Neural crest cell (in vitro differentiated cells): ENCODE data around the gene MT1E. TPM values are rescaled to one million over a fixed set of nuclear protein-coding genes. Genes with fewer than 3 reads are reported as not detected.

ENCODE experiments used
- DNase-seq: peaks from one replicate; pipeline ENCODE4 v3.0.0; 2021; ENCODE audit warnings: low read depth, mixed read lengths, low spot score
- H3K27ac Mint-ChIP-seq: one replicate; pipeline ENCODE4 v1.8.0; 2021; ENCODE audit warnings: mild to moderate bottlenecking, mixed read lengths; ENCODE audit not compliant: unreplicated experiment
- H3K27me3 Mint-ChIP-seq: 2 replicates; pipeline ENCODE4 v1.8.0; 2021; ENCODE audit warnings: low read depth, mild to moderate bottlenecking, mixed read lengths
- H3K36me3 Mint-ChIP-seq: 2 replicates; pipeline ENCODE4 v1.8.0; 2021; ENCODE audit warnings: low read depth, mild to moderate bottlenecking, mixed read lengths
- H3K4me1 Mint-ChIP-seq: 2 replicates; pipeline ENCODE4 v1.8.0; 2021; ENCODE audit warnings: mixed read lengths
- H3K4me3 Mint-ChIP-seq: one replicate; pipeline ENCODE4 v1.8.0; 2021; ENCODE audit warnings: mild to moderate bottlenecking, mixed read lengths
- H3K9me3 Mint-ChIP-seq: 2 replicates; pipeline ENCODE4 v1.8.0; 2021; ENCODE audit warnings: mixed read lengths
- CTCF ChIP-seq: fragments of 200-600 bp; sonication (generic); conservative IDR thresholded peaks from 2 replicates; pipeline ENCODE4 v1.5.0; 2021; ENCODE audit warnings: antibody characterized with exemption, mild to moderate bottlenecking
- total RNA-seq: library from RNA; stranded (reverse); gene quantifications from 2 replicates; pipeline ENCODE4 v1.2.1, GENCODE V29; 2021

The MT1E gene
- total RNA-seq, 1 donor from 2014 or later: 0.49 TPM

DNA sequence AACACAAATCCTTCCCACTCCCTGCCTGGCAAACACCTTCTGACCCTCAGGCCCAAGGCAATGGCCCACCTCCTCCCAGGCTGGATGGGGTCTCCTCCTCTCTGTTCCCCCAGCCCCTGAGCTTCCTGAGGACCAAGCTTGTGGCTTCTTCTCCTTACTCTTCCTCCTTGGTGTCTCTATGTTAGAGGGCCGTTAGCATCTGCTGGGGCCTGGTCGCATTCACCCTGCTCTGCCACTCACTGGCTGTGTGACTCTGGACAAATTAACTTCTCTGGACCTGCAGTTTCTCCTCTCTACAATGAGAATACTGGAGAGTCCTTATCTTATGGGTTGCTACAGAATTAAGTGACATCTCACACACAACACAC is 17.9 kb upstream of the MT1E start:
- no peak for DNase-seq
- Mint-ChIP-seq H3K4me3 (no peak overlapping the region), H3K36me3 (no peaks in the 10 kb centered on the region), H3K27me3 (peaks cover 38% of the 10 kb centered on the region), H3K9me3 (no peaks in the 10 kb centered on the region), H3K4me1 (peaks cover 42% of the 10 kb centered on the region), H3K27ac (no peak overlapping the region)
- no peak for TF ChIP-seq CTCF

DNA sequence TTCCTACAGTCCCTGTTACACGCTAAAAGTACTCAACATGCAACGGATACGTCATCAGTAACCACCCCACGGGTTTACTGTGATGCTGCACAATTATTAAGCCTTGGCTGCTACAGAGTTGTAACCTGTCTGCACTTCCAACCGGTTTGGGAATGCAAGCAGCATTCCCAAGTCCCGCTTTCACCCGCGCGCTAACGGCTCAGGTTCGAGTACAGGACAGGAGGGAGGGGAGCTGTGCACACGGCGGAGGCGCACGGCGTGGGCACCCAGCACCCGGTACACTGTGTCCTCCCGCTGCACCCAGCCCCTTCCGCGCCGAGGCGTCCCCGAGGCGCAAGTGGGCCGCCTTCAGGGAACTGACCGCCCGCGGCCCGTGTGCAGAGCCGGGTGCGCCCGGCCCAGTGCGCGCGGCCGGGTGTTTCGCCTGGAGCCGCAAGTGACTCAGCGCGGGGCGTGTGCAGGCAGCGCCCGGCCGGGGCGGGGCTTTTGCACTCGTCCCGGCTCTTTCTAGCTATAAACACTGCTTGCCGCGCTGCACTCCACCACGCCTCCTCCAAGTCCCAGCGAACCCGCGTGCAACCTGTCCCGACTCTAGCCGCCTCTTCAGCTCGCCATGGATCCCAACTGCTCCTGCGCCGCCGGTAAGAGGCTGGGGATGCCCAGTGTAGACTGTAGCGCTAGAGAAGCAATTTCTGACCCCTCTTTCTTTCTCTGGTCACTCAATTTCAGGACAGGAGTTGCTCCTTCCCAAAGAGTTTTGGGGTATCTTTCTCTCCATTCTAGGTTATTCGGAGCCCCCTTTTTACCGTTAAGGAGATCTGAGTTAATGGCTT is 17.3 kb upstream of the MT1E start, which contains the start of gene MT2A:
Gene MT2A, plus strand, starts transcription at position 542 of the 833 bp plus-strand sequence. Its CDS starts 72 bp downstream, at position 614.
- H3K27me3 Mint-ChIP-seq: peaks cover 38% of the 10 kb centered on the region
- TF ChIP-seq CTCF: no peak
- H3K4me1 Mint-ChIP-seq: peaks cover 42% of the 10 kb centered on the region
- H3K4me3 Mint-ChIP-seq: peak within 1 kb of the TSS; percentile 82
- no peaks in the 10 kb centered on the region for H3K36me3 Mint-ChIP-seq
- H3K9me3 Mint-ChIP-seq: no peaks in the 10 kb centered on the region
- no peak within 1 kb of the TSS for H3K27ac Mint-ChIP-seq
- peak; percentile 70 for DNase-seq

DNA sequence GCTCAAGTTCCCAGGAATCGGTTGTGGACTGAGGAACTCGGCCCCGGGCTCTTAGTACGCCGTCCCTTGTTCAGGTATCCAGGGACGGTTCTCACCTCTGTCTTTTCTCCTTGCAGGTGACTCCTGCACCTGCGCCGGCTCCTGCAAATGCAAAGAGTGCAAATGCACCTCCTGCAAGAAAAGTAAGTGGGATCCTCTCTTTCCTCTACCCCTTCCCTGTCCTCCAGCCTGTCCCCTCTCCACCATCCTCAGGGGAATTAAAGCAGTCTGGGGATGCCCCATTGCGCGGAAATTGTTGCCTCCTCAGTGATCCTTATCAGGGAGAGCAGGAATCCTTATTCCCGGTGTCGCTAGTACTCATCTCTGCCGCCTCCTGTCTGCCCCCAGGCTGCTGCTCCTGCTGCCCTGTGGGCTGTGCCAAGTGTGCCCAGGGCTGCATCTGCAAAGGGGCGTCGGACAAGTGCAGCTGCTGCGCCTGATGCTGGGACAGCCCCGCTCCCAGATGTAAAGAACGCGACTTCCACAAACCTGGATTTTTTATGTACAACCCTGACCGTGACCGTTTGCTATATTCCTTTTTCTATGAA is 16.6 kb upstream of the MT1E start:
- Mint-ChIP-seq H3K4me1 (peaks cover 42% of the 10 kb centered on the region), H3K9me3 (no peaks in the 10 kb centered on the region), H3K27ac (no peak overlapping the region), H3K27me3 (peaks cover 42% of the 10 kb centered on the region), H3K36me3 (no peaks in the 10 kb centered on the region), H3K4me3 (peak overlapping the region; percentile 82)
- TF ChIP-seq CTCF: no peak
- no peak for DNase-seq

DNA sequence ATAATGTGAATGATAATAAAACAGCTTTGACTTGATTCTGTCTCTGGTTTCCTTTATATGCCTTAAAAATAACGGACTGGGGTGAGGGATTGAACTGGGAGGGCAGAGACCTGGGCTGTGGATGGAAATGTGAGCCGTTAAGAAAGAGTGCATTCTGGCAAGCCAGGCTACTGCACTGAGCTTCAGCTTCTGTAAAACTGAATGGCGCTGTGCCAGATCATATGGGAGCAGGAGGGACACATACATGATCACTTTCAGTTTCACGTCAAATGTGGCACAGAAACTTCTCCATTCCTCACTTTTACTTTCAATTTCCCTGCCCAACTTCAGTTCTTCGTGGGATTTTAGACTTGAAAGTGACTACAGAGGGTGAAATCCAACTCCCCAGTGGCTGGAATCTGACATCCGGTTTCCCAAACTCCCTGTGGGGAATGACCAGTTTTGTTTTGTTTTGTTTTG is 16.1 kb upstream of the MT1E start:
- H3K9me3 Mint-ChIP-seq: no peaks in the 10 kb centered on the region
- peaks cover 46% of the 10 kb centered on the region for H3K27me3 Mint-ChIP-seq
- H3K4me1 Mint-ChIP-seq: peaks cover 42% of the 10 kb centered on the region
- H3K4me3 Mint-ChIP-seq: peak overlapping the region; percentile 82
- no peak overlapping the region for H3K27ac Mint-ChIP-seq
- no peak for DNase-seq
- TF ChIP-seq CTCF: no peak
- no peaks in the 10 kb centered on the region for H3K36me3 Mint-ChIP-seq

DNA sequence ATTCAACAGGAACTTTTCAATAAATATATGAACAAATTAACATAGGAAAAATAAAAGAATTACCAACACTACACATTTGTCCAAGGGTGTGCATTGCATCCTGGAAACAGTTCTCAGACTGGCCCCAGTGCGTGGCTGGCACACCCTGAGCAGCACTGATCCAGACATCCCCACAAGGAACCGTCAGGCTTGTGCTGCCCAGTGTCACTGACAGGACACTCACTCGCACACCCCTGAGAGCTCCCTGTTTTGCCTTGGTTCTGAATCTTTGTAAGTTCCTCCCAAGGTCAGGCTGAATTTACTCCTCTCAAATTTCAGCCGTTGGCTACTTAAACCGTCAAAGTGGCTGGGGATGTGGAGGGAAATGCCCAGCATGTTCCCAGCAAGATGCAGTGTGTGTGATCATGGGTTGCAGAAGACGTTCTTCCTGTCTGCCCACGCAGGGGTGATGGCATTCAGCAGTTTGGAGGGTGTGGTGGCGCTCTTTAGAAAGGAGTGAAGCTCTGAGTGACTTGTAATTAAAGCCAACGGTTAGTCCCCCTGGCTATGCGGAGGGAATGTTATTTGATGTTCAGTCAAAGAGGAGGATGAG is 15.5 kb upstream of the MT1E start:
- no peaks in the 10 kb centered on the region for H3K9me3 Mint-ChIP-seq
- H3K4me3 Mint-ChIP-seq: peak overlapping the region; percentile 82
- H3K27ac Mint-ChIP-seq: no peak overlapping the region
- peaks cover 42% of the 10 kb centered on the region for H3K4me1 Mint-ChIP-seq
- no peaks in the 10 kb centered on the region for H3K36me3 Mint-ChIP-seq
- no peak for TF ChIP-seq CTCF
- peaks cover 50% of the 10 kb centered on the region for H3K27me3 Mint-ChIP-seq
- DNase-seq: no peak
